GM10248 (cell line): ENCODE data around the gene NUP50.

ENCODE experiments used
- CTCF ChIA-PET: fragments of 300-600 bp; sonication (Branson Sonifier 250); formaldehyde crosslinking; extraction: SDS; loops from one replicate; lab custom pipeline; 2021; ENCODE audit warnings: antibody characterized with exemption; lab: Yijun Ruan, JAX
- POLR2A ChIA-PET: fragments of 350-650 bp; sonication (Branson Sonifier 250); formaldehyde crosslinking; extraction: SDS; loops from one replicate; lab custom pipeline; 2020; ENCODE audit warnings: antibody characterized with exemption; lab: Yijun Ruan, JAX
- DNase-seq: peaks from one replicate; pipeline ENCODE4 v3.0.0; 2012; ENCODE audit errors: extremely low spot score
- TF ChIP-seq, protein P1 (sequence below): IDR thresholded peaks from 2 replicates; pipeline ENCODE4 v1.5.1; 2012; ENCODE audit warnings: mild to moderate bottlenecking, low read depth; ENCODE audit errors: extremely low read depth, missing control alignments, control extremely low read depth

The NUP50 gene

DNA sequence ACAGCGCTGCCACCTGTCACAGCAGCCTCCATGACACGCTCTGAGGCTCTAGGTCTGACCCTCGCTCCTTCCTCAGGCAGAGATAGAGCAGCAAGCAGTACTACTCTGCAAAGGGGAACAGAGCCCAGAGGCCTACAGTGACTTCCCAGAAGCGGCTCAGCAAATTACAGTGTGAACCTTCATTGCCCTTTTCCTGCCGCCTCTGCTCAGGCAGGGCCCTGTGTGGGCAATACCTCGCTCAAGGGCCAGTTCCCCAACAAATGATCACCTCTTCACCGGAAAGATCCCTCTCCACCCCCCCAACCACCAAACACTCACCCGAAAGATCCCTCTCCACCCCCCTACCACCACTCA is 64.7 kb downstream of the NUP50 start:
- CTCF ChIA-PET = interaction anchor here (0.9 to 1.0 kb wide), 2 partner anchors 10 to 36 kb away, joined by 3 read pairs; no protein-coding TSS in a partner anchor
- no peak for DNase-seq
- TF ChIP-seq, protein P1, sequence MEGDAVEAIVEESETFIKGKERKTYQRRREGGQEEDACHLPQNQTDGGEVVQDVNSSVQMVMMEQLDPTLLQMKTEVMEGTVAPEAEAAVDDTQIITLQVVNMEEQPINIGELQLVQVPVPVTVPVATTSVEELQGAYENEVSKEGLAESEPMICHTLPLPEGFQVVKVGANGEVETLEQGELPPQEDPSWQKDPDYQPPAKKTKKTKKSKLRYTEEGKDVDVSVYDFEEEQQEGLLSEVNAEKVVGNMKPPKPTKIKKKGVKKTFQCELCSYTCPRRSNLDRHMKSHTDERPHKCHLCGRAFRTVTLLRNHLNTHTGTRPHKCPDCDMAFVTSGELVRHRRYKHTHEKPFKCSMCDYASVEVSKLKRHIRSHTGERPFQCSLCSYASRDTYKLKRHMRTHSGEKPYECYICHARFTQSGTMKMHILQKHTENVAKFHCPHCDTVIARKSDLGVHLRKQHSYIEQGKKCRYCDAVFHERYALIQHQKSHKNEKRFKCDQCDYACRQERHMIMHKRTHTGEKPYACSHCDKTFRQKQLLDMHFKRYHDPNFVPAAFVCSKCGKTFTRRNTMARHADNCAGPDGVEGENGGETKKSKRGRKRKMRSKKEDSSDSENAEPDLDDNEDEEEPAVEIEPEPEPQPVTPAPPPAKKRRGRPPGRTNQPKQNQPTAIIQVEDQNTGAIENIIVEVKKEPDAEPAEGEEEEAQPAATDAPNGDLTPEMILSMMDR = no peak
- POLR2A ChIA-PET = no interaction called here

DNA sequence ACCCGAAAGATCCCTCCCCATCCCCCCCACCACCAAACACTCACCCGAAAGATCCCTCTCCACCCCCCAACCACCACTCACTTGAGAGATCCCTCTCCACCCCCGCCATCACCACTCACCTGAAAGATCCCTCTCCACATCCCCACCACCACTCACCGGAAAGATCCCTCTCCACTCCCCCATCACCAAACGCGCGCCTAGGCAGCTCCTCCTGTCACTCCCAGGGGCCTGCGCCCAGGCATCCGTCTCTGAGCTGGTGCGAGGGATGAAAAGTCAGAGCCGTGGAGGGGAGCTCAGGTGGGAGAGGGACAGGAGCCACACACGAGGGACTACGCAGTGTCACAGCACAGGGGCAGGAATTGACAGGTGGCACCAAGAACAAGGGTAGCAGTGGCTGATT is 65.5 kb downstream of the NUP50 start:
- POLR2A ChIA-PET = no interaction called here
- no peak for DNase-seq

DNA sequence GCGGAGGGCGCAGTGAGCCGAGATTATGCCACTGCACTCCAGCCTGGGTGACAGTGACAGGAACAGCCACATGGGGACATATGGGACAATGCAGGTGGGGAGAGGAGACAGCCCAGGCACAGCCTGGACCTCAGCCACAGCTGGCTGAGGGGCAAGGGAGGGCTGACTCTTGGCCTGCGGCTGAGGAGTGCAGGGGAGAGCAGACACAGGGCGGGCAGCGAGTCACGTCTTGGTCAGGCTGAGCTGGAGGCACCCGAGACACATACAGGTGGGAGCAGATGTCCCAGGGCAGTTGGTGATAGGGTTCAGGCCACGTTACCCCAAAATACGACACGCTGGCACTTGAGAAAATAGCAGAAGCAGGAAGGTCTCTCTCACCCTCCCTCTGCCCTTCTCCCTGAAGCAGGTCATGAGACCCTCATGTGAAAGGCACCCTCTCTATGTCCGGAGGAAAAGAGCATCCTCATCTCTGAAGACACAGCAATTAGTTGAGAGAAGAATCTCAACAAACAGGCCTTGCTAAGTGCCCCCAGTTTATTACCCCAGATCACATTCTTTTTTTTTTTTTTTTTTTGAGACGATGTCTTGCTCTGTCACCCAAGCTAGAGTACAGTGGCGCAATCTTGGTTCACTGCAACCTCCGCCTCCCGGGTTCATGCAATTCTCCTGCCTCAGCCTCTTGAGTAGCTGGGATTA is 66.4 kb downstream of the NUP50 start:
- TF ChIP-seq, protein P1 = no peak
- CTCF ChIA-PET = no interaction called here
- DNase-seq = no peak
- POLR2A ChIA-PET = interaction anchor here (0.6 kb wide), 1 partner anchor 1832 kb away, joined by 4 read pairs; no protein-coding TSS in a partner anchor

More for the DNA sequence above, 65.5 kb downstream of the NUP50 start:
- CTCF ChIA-PET = no interaction called here
- TF ChIP-seq, protein P1 = no peak

DNA sequence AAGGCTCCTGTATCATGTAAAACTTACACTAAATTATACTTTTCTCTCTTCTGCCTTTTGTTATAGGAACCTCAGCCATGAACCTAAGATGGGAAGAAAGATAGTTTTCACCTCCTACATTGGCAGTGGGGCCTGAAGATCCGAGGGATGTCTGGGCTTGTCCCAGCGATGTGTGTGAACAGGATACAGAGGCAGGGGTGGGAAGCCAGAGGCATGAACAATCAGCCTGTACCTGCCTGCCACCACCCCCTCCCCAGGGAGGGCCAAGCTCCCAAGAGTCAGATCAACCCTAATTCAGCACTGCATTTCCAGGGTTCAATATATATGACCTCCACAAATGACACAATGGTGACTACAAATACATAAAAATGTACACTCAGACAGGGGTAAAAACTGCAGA is 67.6 kb downstream of the NUP50 start:
- POLR2A ChIA-PET = no interaction called here
- CTCF ChIA-PET = no interaction called here
- no peak for DNase-seq
- TF ChIP-seq, protein P1 = no peak

DNA sequence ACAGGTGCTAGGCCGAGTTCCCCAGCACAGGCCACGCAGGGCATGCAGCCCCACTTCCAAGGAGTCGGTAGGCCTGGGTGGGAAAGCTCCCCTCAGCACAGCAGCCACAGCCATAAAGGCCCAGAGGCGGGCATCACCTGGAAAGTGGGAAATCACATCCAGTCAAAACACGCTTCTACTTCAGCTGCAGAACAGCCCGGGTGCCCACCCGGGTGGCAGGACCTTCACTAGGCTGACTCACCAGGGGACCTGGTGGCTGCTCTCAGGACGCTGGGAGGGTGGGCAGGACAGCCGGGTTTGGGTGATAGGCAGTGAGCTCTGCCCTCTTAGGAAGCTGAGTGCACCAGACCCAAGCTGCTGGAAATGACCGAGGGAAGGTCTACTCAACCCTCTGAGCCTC is 69.7 kb downstream of the NUP50 start:
- CTCF ChIA-PET = interaction anchor here (0.8 to 3.7 kb wide), 3 partner anchors 12 to 29 kb away, joined by 4 to 16 read pairs (median 5); no protein-coding TSS in a partner anchor
- no peak for DNase-seq
- TF ChIP-seq, protein P1 = no peak
- POLR2A ChIA-PET = interaction anchor here (1.5 kb wide), 1 partner anchor 11 kb away, joined by 3 read pairs; no protein-coding TSS in a partner anchor

DNA sequence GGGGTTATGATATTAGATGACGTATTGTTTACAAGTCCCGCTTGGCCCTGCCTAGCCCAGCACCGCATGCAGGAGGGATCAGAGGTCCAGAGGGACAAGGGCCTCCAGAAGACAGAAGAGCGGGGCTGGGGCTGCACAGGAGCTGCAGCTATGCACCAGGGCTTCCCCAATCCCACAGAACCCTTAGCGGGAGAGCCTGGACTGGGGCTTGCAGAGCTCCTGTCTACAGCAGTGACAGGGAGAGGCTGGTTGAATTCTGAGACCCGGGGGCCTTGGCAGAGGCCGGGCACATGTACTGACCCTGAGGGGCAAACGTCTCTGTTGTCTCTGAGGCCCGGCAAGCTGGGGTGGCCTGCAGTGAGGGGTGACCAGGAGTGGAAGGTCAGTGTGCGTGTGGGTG is 70.1 kb downstream of the NUP50 start:
- CTCF ChIA-PET = interaction anchor here (0.8 to 3.7 kb wide), 4 partner anchors 13 to 70 kb away, joined by 3 to 16 read pairs (median 4); partner anchors contain the start of gene NUP50
- POLR2A ChIA-PET = interaction anchor here (1.5 kb wide), 1 partner anchor 11 kb away, joined by 3 read pairs; no protein-coding TSS in a partner anchor
- no peak for DNase-seq

More for the DNA sequence above, 70.1 kb downstream of the NUP50 start:
- TF ChIP-seq, protein P1 = no peak
